ACC112 (cell line): ENCODE results near the gene HJV.

Source experiments
- H2AFZ ChIP-seq: fragments of 200-600 bp; sonication (generic); one replicate; pipeline ENCODE4 v1.6.0; 2017; ENCODE audit warnings: antibody characterized with exemption, low read length; ENCODE audit not compliant: unreplicated experiment
- H3K27ac ChIP-seq: fragments of 200-600 bp; sonication (generic); 2 replicates; pipeline ENCODE4 v1.5.1; 2014; ENCODE audit warnings: low read depth, mild to moderate bottlenecking, antibody characterized with exemption, low read length, moderate library complexity
- H3K27me3 ChIP-seq: fragments of 200-600 bp; sonication (generic); 2 replicates; pipeline ENCODE4 v1.6.1; 2014; ENCODE audit warnings: mild to moderate bottlenecking, antibody characterized with exemption, low read length, moderate library complexity, mixed read lengths; ENCODE audit not compliant: insufficient read depth
- H3K36me3 ChIP-seq: fragments of 200-600 bp; sonication (generic); 2 replicates; pipeline ENCODE4 v1.6.1; 2016; ENCODE audit warnings: mild to moderate bottlenecking, antibody characterized with exemption, low read length, moderate library complexity, mixed read lengths; ENCODE audit not compliant: insufficient read depth
- H3K4me1 ChIP-seq: fragments of 200-600 bp; sonication (generic); one replicate; pipeline ENCODE4 v1.6.1; 2016; ENCODE audit warnings: low read length, mixed read lengths; ENCODE audit not compliant: insufficient read depth, unreplicated experiment, control insufficient read depth
- H3K4me3 ChIP-seq: fragments of 200-600 bp; sonication (generic); 2 replicates; pipeline ENCODE4 v1.5.1; 2014; ENCODE audit warnings: mild to moderate bottlenecking, low read depth, low read length
- H3K79me2 ChIP-seq: fragments of 200-600 bp; sonication (generic); one replicate; pipeline ENCODE4 v1.6.0; 2016; ENCODE audit warnings: low read length; ENCODE audit not compliant: control insufficient read depth, unreplicated experiment, insufficient read depth

HJV gene

DNA sequence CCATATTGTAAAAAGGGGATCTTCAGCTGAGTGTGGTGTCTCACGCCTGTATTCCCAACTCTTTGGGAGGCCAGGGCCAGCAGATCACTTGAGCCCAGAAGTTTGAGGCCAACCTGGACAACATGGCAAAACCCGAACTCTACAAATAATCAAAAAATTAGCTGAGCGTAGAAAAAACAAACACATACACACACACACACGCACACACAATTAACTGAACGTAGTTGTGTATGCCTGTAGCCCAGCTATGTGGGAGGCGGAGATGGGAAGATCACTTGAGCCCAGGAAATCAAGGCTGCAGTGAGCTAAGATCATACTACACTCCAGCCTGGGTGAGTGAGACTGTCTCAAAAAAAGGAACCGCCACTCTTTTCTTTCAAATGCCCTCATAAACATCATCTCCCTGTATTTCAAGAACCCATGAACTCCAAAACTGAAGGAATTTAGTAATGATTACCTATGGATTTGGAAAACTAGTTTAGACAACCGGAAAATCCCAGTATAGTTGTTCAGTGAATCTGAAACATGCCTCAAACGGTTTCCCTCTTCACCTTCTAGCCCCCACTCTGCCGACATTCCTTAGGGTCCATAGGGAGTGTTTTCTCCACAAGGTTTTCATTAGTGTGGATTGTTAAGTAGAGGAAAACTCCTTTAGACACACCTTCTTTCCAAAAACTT, 29.7 kb downstream of the HJV start:
- peak overlapping the region; percentile 35 for H3K27ac ChIP-seq
- H3K79me2 ChIP-seq, result peaks cover 36% of the 10 kb centered on the region
- H3K4me3 ChIP-seq, result peak overlapping the region; percentile 85
- H3K4me1 ChIP-seq, result peaks cover 16% of the 10 kb centered on the region
- peaks cover 34% of the 10 kb centered on the region for H3K36me3 ChIP-seq
- no peak overlapping the region for H2AFZ ChIP-seq
- no peaks in the 10 kb centered on the region for H3K27me3 ChIP-seq

- Histone ChIP-seq H3K27me3 (no peaks in the 10 kb centered on the region), H2AFZ (no peak overlapping the region), H3K4me1 (peaks cover 27% of the 10 kb centered on the region), H3K36me3 (peaks cover 29% of the 10 kb centered on the region), H3K79me2 (peaks cover 24% of the 10 kb centered on the region), H3K27ac (peak overlapping the region; percentile 12; the same call in 1 of the 2 replicates), H3K4me3 (no peak overlapping the region)
These were observed 31.2 kb downstream of the HJV start for GRCh38 chr1:145990249-145990855.

GRCh38 chr1:145988773-145989172, 32.8 kb downstream of the HJV start:
- H2AFZ ChIP-seq, result no peak overlapping the region
- H3K4me3 ChIP-seq, result no peak overlapping the region
- H3K27ac ChIP-seq, result no peak overlapping the region
- peaks cover 14% of the 10 kb centered on the region for H3K36me3 ChIP-seq
- H3K27me3 ChIP-seq, result no peaks in the 10 kb centered on the region
- H3K79me2 ChIP-seq, result peaks cover 9% of the 10 kb centered on the region
- peaks cover 30% of the 10 kb centered on the region for H3K4me1 ChIP-seq

GRCh38 chr1:145987926-145988325, 33.6 kb downstream of the HJV start:
- Histone ChIP-seq H3K36me3 (peaks cover 5% of the 10 kb centered on the region), H2AFZ (no peak overlapping the region), H3K4me3 (no peak overlapping the region), H3K27ac (no peak overlapping the region), H3K79me2 (peaks cover 1% of the 10 kb centered on the region), H3K27me3 (no peaks in the 10 kb centered on the region), H3K4me1 (peaks cover 27% of the 10 kb centered on the region)

GRCh38 chr1:145986551-145986950, 35.0 kb downstream of the HJV start:
- no peaks in the 10 kb centered on the region for H3K27me3 ChIP-seq
- no peaks in the 10 kb centered on the region; the same call in 1 of the 2 replicates for H3K36me3 ChIP-seq
- H3K79me2 ChIP-seq, result no peaks in the 10 kb centered on the region
- peak overlapping the region; percentile 70 for H3K27ac ChIP-seq
- no peak overlapping the region for H2AFZ ChIP-seq
- peaks cover 30% of the 10 kb centered on the region for H3K4me1 ChIP-seq
- H3K4me3 ChIP-seq, result no peak overlapping the region

DNA sequence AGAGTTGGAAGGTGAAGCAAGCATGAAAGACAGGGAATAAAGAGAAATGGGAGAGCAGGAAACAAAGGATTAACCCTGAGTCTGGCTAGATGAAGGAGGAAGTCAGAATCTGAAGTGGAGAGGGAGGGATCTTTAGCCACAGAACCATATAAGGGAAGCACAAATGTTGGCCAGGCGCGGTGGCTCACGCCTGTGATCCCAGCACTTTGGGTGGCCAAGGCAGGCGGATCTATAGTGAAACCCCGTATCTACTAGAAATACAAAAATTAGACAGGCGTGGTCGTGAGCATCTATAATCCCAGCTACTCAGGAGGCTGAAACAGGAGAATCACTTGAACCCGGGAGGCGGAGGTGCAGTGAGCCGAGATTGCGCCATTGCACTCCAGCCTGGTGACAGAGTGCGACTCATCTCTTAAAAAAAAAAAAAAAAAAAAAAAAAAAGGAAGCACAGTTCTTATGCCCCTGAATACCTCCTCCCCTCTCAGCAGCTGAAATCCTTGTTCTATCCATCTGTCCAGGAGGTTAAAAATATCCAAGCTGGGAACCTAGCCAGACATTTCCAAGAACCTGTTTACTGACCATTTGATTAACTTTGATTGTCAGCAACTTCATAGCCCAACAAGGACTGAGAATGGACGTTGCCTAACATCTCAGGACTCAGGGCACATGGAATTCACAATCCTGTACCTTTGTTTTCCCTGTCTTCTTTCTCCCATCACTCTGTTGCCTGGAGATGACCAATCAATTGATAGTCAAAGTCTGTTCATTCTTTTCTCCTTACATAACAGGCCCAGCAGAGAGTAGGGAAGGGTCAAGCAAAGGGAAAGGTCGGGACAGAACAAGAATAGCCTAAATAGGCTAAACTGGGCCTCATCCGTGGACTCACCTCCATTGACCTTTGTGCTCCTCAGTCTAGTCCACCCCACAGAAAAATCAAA, 35.8 kb downstream of the HJV start:
- H3K27ac ChIP-seq, result peak overlapping the region; percentile 70
- H3K4me3 ChIP-seq, result no peak overlapping the region
- H2AFZ ChIP-seq, result peak overlapping the region; percentile 16
- H3K79me2 ChIP-seq, result no peaks in the 10 kb centered on the region
- peaks cover 31% of the 10 kb centered on the region for H3K4me1 ChIP-seq
- no peaks in the 10 kb centered on the region for H3K36me3 ChIP-seq
- no peaks in the 10 kb centered on the region for H3K27me3 ChIP-seq

DNA sequence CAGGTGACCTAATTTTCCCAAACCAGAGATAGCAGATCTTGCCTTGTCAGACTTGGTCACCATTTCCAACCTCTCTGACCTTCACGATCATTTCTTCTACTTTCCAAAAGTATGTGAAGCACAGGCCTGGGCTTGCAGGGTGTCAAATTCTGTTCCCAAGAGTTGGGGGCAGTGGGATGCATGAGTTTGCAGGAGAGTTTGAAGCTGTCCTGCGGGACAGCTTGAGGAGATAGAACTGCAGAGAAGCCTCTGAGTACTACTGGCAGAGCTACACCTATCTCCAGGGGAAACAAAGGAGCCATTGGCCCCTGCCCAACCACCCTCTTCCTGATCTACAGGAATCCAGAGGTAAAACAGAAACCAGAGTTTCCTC, 36.4 kb downstream of the HJV start:
- Histone ChIP-seq H3K79me2 (no peaks in the 10 kb centered on the region), H2AFZ (peak overlapping the region; percentile 16), H3K4me1 (peaks cover 37% of the 10 kb centered on the region), H3K27ac (peak overlapping the region; percentile 70), H3K4me3 (no peak overlapping the region), H3K27me3 (no peaks in the 10 kb centered on the region), H3K36me3 (no peaks in the 10 kb centered on the region)

GRCh38 chr1:145983960-145984830, 37.3 kb downstream of the HJV start:
- Histone ChIP-seq H3K4me1 (peaks cover 45% of the 10 kb centered on the region), H3K27me3 (no peaks in the 10 kb centered on the region), H3K79me2 (no peaks in the 10 kb centered on the region), H3K4me3 (no peak overlapping the region), H2AFZ (no peak overlapping the region), H3K36me3 (no peaks in the 10 kb centered on the region), H3K27ac (no peak overlapping the region)

DNA sequence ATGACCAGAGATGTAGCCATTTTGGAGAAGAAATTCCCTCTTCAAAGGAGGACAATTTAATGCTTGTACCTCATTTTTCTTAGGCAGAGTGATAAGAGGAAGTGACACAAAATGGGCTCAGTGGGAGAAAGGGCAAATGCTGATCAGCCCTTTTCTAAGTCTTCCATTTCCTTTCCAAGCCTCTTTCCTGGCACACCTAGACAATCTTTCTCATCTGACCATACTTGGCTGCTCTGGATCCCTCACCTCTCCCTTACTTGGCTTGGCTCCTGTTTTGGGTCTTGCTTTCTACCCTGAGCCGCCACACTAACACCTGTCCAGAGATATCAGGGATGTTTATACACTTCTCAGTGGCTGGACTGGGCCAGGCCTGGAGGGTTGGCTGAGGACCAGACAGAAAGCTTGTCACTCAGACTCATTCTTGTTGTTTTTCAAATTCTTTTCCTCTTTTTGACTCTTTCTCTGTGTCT, 38.3 kb downstream of the HJV start:
- no peaks in the 10 kb centered on the region for H3K79me2 ChIP-seq
- no peaks in the 10 kb centered on the region for H3K27me3 ChIP-seq
- H3K27ac ChIP-seq, result no peak overlapping the region
- no peak overlapping the region for H2AFZ ChIP-seq
- H3K4me1 ChIP-seq, result peaks cover 54% of the 10 kb centered on the region
- no peaks in the 10 kb centered on the region for H3K36me3 ChIP-seq
- no peak overlapping the region for H3K4me3 ChIP-seq
